HCT116 (cell line): ENCODE results near the gene TRPV4. TPM values are rescaled to one million over a fixed set of nuclear protein-coding genes. Genes with fewer than 3 reads are reported as not detected.

ENCODE experiments used
- ATAC-seq: fragments of 200-7000 bp; cut with Tn5 transposase; 2 replicates; pipeline ENCODE4 v1.9.1; 2020; ENCODE audit warnings: mild to moderate bottlenecking, moderate library complexity
- BruUV-seq: library from RNA; stranded (reverse); fragments of 400-500 nt; replicated peaks from 2 replicates; lab custom pipeline; 2021; lab: Mats Ljungman, UMichigan
- CTCF ChIA-PET: fragments of 300-600 bp; sonication (Branson Sonifier 250); formaldehyde crosslinking; loops from one replicate; lab custom pipeline; 2021; ENCODE audit warnings: antibody characterized with exemption; lab: Charles Lee
- POLR2A ChIA-PET: fragments of 300-600, 350-600 bp; sonication (Branson Sonifier 250); formaldehyde crosslinking; loops from one replicate; lab custom pipeline; 2021; ENCODE audit warnings: antibody characterized with exemption; lab: Charles Lee
- RAD21 ChIA-PET, 2 experiments: fragments of 300-600 bp; sonication (Branson Sonifier 250); formaldehyde crosslinking; loops; one replicate each; lab custom pipeline; 2023; ENCODE audit warnings: low total read pairs in 2 of 2; ENCODE audit not compliant: uncharacterized antibody in 2 of 2, unreplicated experiment in 2 of 2, low non-redundant PET in 1 of 2; lab: Charles Lee
- DNase-seq: peaks from one replicate; pipeline ENCODE4 v3.0.0-alpha.2; 2010; ENCODE audit warnings: low read depth, low spot score
- H2AFZ ChIP-seq: fragments of 200-600 bp; shearing (Covaris generic), sonication (generic); 2 replicates; pipeline ENCODE4 v1.6.1; 2017; ENCODE audit warnings: low read depth, mixed run types, mixed read lengths, antibody characterized with exemption, low read length; ENCODE audit not compliant: poor library complexity, severe bottlenecking
- H3K27ac ChIP-seq: 2 replicates; pipeline ENCODE4 v1.5.1; 2012; ENCODE audit warnings: low read depth, low read length
- H3K27me3 ChIP-seq: fragments of 200-600 bp; sonication (generic); 2 replicates; pipeline ENCODE4 v1.6.1; 2016; ENCODE audit warnings: mixed run types, low read length, mixed read lengths; ENCODE audit not compliant: insufficient read depth
- H3K36me3 ChIP-seq, 2 experiments: fragments of 200-500 bp in 1 of 2; fragments of 200-600 bp in 1 of 2; sonication (Bioruptor generic) in 1 of 2; sonication (generic) in 1 of 2; 2 replicates each; pipeline versions ENCODE4 v1.5.1 to v1.6.1; 2014 to 2016; ENCODE audit warnings: low read length in 2 of 2, inconsistent platforms in 1 of 2, mixed read lengths in 1 of 2, mixed run types in 1 of 2; ENCODE audit not compliant: insufficient read depth in 2 of 2, control insufficient read depth in 1 of 2
- H3K4me1 ChIP-seq, 2 experiments: fragments of 200-600 bp in 1 of 2; sonication (generic) in 1 of 2; 2 replicates each; pipeline versions ENCODE4 v1.5.1 to v1.6.1; 2012 to 2017; ENCODE audit warnings: low read length in 2 of 2, inconsistent platforms in 1 of 2, mild to moderate bottlenecking in 1 of 2, mixed read lengths in 1 of 2, mixed run types in 1 of 2, moderate library complexity in 1 of 2; ENCODE audit not compliant: insufficient read depth in 2 of 2, control insufficient read depth in 1 of 2
- H3K4me2 ChIP-seq: fragments of 200-600 bp; sonication (generic); 2 replicates; pipeline ENCODE4 v1.6.1; 2017; ENCODE audit warnings: mixed run types, low read length, mixed read lengths
- H3K4me3 ChIP-seq, 2 experiments: fragments of 200-600 bp in 1 of 2; sonication (generic) in 1 of 2; replicated peaks in 1 of 2; 2 replicates each; pipeline ENCODE4 v1.5.1; 2011 to 2016; ENCODE audit warnings: low read length in 2 of 2, control low read depth in 1 of 2, low read depth in 1 of 2, mild to moderate bottlenecking in 1 of 2, mixed read lengths in 1 of 2, mixed run types in 1 of 2
- H3K79me2 ChIP-seq: fragments of 200-600 bp; sonication (generic); 2 replicates; pipeline ENCODE4 v1.6.1; 2017; ENCODE audit warnings: mild to moderate bottlenecking, mixed run types, low read length, moderate library complexity, mixed read lengths; ENCODE audit not compliant: insufficient read depth
- H3K9ac ChIP-seq: fragments of 200-600 bp; sonication (generic); 2 replicates; pipeline ENCODE4 v1.6.1; 2016; ENCODE audit warnings: low read length, mixed read lengths
- H3K9me2 ChIP-seq: fragments of 200-600 bp; sonication (generic), shearing (Covaris generic); 2 replicates; pipeline ENCODE4 v1.6.1; 2017; ENCODE audit warnings: mixed run types, mild to moderate bottlenecking, moderate library complexity; ENCODE audit not compliant: insufficient read depth
- H3K9me3 ChIP-seq, 2 experiments: fragments of 200-500 bp in 1 of 2; fragments of 200-600 bp in 1 of 2; sonication (Bioruptor generic) in 1 of 2; sonication (generic) in 1 of 2; 2 replicates each; pipeline ENCODE4 v1.6.1; 2014 to 2017; ENCODE audit warnings: low read length in 2 of 2, mixed read lengths in 2 of 2, inconsistent platforms in 1 of 2, low read depth in 1 of 2, mild to moderate bottlenecking in 1 of 2, mixed run types in 1 of 2, moderate library complexity in 1 of 2; ENCODE audit not compliant: control insufficient read depth in 1 of 2, insufficient read depth in 1 of 2
- H4K20me1 ChIP-seq: fragments of 200-600 bp; sonication (generic), shearing (Covaris generic); 2 replicates; pipeline ENCODE4 v1.6.1; 2017; ENCODE audit warnings: mixed run types, mild to moderate bottlenecking, moderate library complexity; ENCODE audit not compliant: insufficient read depth
- CBX3 ChIP-seq: IDR thresholded peaks from 2 replicates; pipeline ENCODE4 v1.6.1; 2012; ENCODE audit warnings: low read depth
- CTCF ChIP-seq, 3 experiments: fragments of 200-600 bp in 1 of 3; sonication (generic) in 1 of 3; IDR thresholded peaks in 2 of 3; conservative IDR thresholded peaks in 1 of 3; 2 replicates each; pipeline ENCODE4 v1.5.1; 2012 to 2017; ENCODE audit warnings: low read depth in 2 of 3, low read length in 2 of 3, antibody characterized with exemption in 1 of 3, borderline replicate concordance in 1 of 3, control low read depth in 1 of 3, mild to moderate bottlenecking in 1 of 3, mixed read lengths in 1 of 3, mixed run types in 1 of 3, moderate library complexity in 1 of 3; ENCODE audit not compliant: insufficient read depth in 1 of 3
- FOSL1 ChIP-seq: IDR thresholded peaks from 2 replicates; pipeline ENCODE4 v1.6.1; 2012; ENCODE audit warnings: low read depth
- JUND ChIP-seq: IDR thresholded peaks from 2 replicates; pipeline ENCODE4 v1.6.1; 2012
- POLR2A ChIP-seq: IDR thresholded peaks from 2 replicates; pipeline ENCODE4 v1.7.0; 2011; ENCODE audit warnings: borderline replicate concordance; ENCODE audit not compliant: insufficient read depth, insufficient read length; ENCODE audit errors: extremely low read depth
- RAD21 ChIP-seq: IDR thresholded peaks from 2 replicates; pipeline ENCODE4 v1.6.1; 2012; ENCODE audit warnings: low read depth, mild to moderate bottlenecking
- REST ChIP-seq: IDR thresholded peaks from 2 replicates; pipeline ENCODE4 v1.6.1; 2012; ENCODE audit warnings: low read depth
- SIN3A ChIP-seq: IDR thresholded peaks from 2 replicates; pipeline ENCODE4 v1.6.1; 2012; ENCODE audit warnings: low read depth
- SP1 ChIP-seq: IDR thresholded peaks from 2 replicates; pipeline ENCODE4 v1.6.1; 2012; ENCODE audit warnings: low read depth
- TCF7L2 ChIP-seq: IDR thresholded peaks from 2 replicates; pipeline ENCODE4 v1.7.0; 2011; ENCODE audit warnings: borderline replicate concordance, inconsistent platforms; ENCODE audit not compliant: insufficient read depth, insufficient read length; ENCODE audit errors: extremely low read depth
- ZBTB33 ChIP-seq: IDR thresholded peaks from 2 replicates; pipeline ENCODE4 v1.6.1; 2011; ENCODE audit warnings: mild to moderate bottlenecking, low read length, moderate library complexity; ENCODE audit not compliant: insufficient replicate concordance; ENCODE audit errors: extremely low read depth
- intact Hi-C: fragments of 100-400 bp; cut with micrococcal nuclease; formaldehyde crosslinking; loops from 2 replicates; pipeline ENCODE4 v1.10.0; 2022
- total RNA-seq: library from RNA; stranded (reverse); gene quantifications from one replicate; pipeline ENCODE4 v1.2.1, GENCODE V29; 2021; ENCODE audit not compliant: unreplicated experiment
- TF ChIP-seq, protein P1 (sequence below): IDR thresholded peaks from 2 replicates; pipeline ENCODE4 v1.6.1; 2012

TRPV4 gene
- total RNA-seq, 1 experiment from 2014 or later: 0.54 TPM

- H3K36me3 ChIP-seq: no peaks in the 10 kb centered on the region
- DNase-seq (no peak), ATAC-seq (no peak)
- no peaks in the 10 kb centered on the region for H3K9me3 ChIP-seq
- TF ChIP-seq RAD21 (no peak), POLR2A (no peak), CTCF (IDR thresholded peaks at IDR 0.05 in 2 of 3, conservative IDR thresholded peaks at IDR 0.05 in 1 of 3; ENCODE audit: borderline replicate concordance in 1 of 3, insufficient read depth in 1 of 3, low read depth in 2 of 3, low read length in 2 of 3) (no peak), JUND (no peak), FOSL1 (no peak), TCF7L2 (no peak), ZBTB33 (no peak), REST (no peak), SIN3A (no peak), CBX3 (no peak), SP1 (no peak)
- TF ChIP-seq, protein P1, sequence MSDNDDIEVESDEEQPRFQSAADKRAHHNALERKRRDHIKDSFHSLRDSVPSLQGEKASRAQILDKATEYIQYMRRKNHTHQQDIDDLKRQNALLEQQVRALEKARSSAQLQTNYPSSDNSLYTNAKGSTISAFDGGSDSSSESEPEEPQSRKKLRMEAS: no peak
- no peak overlapping the region for H2AFZ ChIP-seq
- H3K9me2 ChIP-seq: no peaks in the 10 kb centered on the region
- no peaks in the 10 kb centered on the region for H4K20me1 ChIP-seq
- H3K4me2 ChIP-seq: no peak overlapping the region
- H3K9ac ChIP-seq: no peak overlapping the region
- RAD21 ChIA-PET: no interaction called here
- H3K79me2 ChIP-seq: no peaks in the 10 kb centered on the region
- POLR2A ChIA-PET: no interaction called here
- no peak overlapping the region for H3K4me3 ChIP-seq
- no TSS peak for BruUV-seq
- intact Hi-C loops: no loop called here
- H3K4me1 ChIP-seq: peaks cover 0 to 11% of the 10 kb centered on the region in 2 experiments; a peak in 1 of 4 replicates
- no peaks in the 10 kb centered on the region for H3K27me3 ChIP-seq
- H3K27ac ChIP-seq: no peak overlapping the region
- CTCF ChIA-PET: no interaction called here
Measured at GRCh38 chr12:109832541-109833306, 474 bp downstream of the TRPV4 start.
